ENCODE results near the gene HNF4A. TPM values are rescaled to one million over a fixed set of nuclear protein-coding genes. Genes with fewer than 3 reads are reported as not detected.

HNF4A gene
- not detected for total RNA-seq

DNA sequence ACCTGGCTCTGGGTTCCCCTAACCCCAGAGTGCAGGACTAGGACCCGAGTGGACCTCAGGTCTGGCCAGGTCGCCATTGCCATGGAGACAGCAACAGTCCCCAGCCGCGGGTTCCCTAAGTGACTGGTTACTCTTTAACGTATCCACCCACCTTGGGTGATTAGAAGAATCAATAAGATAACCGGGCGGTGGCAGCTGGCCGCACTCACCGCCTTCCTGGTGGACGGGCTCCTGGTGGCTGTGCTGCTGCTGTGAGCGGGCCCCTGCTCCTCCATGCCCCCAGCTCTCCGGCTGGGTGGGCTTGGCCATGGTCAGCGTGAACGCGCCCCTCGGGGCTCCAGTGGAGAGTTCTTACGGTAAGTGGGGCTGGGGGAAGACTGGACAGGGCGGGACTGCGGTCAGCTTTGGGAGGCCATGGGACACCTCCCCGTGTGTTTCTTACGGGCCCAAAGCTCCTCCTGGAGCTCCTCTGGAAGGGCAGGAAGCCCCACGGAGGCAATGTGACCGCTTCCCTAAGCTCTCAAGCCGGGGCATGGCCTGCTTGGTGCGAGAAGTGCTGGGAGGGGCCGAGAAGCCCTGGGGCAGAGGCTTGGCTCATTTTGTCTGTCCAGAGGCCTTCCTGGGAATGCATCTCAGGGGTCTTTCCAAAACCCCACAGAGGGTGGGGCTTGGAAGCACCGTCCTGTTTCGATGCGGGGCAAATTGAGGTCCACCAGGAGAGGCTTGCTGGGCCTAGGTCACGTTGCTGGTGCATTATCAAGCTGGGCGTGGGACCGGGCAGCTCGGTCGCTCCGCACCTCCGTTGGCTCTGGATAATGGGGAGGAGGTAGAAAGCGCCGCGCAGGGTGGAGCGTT lies at the start of gene HNF4A:
Gene HNF4A (plus strand): TSS at position 202 of the 855 bp plus-strand sequence. CDS start 106 bp downstream, at position 308.
- H3K27ac ChIP-seq (ENCODE audit: low read depth, low read length): no peak within 1 kb of the TSS

DNA sequence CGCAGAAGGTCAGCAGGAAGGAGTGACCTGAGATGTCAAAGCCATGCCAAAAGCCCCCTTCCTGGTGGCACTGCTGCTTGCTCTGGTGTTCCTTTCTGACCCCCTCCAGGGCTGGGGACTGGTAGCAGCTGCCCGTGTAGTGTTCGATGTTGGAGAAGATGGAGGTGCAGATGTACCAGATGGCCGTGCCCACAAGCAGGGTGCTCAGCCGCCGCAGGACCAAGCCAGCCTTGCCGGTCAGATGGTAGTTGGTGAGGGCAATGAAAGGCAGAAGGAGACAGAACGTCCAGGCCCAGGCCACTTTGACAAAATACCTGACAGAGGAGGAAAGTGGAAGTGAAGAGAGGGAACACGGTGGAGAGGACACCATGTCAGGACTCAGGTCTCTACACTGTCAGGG lies 48.6 kb upstream of the HNF4A start:
- H3K4me3 ChIP-seq (ENCODE audit: low read length in 3 of 3): no peak overlapping the region
- H3K4me1 ChIP-seq (ENCODE audit: control insufficient read depth in 3 of 3, insufficient read depth in 3 of 3, low read length in 3 of 3): peaks cover 16 to 19% (median 16%) of the 10 kb centered on the region in 3 donors
- H3K36me3 ChIP-seq (ENCODE audit: control insufficient read depth in 3 of 3, insufficient read depth in 3 of 3, low read length in 3 of 3): peaks cover 11 to 14% (median 12%) of the 10 kb centered on the region in 3 donors
- no peak overlapping the region for H3K9ac ChIP-seq (ENCODE audit: low read depth in 1 of 3, low read length in 3 of 3)
- H3K9me3 ChIP-seq (ENCODE audit: control insufficient read depth in 3 of 3, low read length in 3 of 3): no peaks in the 10 kb centered on the region
- no peaks in the 10 kb centered on the region for H3K27me3 ChIP-seq (ENCODE audit: control insufficient read depth in 3 of 3, insufficient read depth in 3 of 3, low read length in 3 of 3)
- H3K27ac ChIP-seq (ENCODE audit: low read depth, low read length): no peak overlapping the region

More for the DNA sequence above, at the start of gene HNF4A:
- no peaks in the 10 kb centered on the region for H3K4me1 ChIP-seq (ENCODE audit: control insufficient read depth in 3 of 3, insufficient read depth in 3 of 3, low read length in 3 of 3)
- peaks cover 5 to 7% (median 5%) of the 10 kb centered on the region in 3 donors for H3K27me3 ChIP-seq (ENCODE audit: control insufficient read depth in 3 of 3, insufficient read depth in 3 of 3, low read length in 3 of 3)
- H3K4me3 ChIP-seq (ENCODE audit: low read length in 3 of 3): no peak within 1 kb of the TSS
- H3K9me3 ChIP-seq (ENCODE audit: control insufficient read depth in 3 of 3, low read length in 3 of 3): no peaks in the 10 kb centered on the region
- H3K9ac ChIP-seq (ENCODE audit: low read depth in 1 of 3, low read length in 3 of 3): no peak within 1 kb of the TSS
- no peaks in the 10 kb centered on the region for H3K36me3 ChIP-seq (ENCODE audit: control insufficient read depth in 3 of 3, insufficient read depth in 3 of 3, low read length in 3 of 3)

DNA sequence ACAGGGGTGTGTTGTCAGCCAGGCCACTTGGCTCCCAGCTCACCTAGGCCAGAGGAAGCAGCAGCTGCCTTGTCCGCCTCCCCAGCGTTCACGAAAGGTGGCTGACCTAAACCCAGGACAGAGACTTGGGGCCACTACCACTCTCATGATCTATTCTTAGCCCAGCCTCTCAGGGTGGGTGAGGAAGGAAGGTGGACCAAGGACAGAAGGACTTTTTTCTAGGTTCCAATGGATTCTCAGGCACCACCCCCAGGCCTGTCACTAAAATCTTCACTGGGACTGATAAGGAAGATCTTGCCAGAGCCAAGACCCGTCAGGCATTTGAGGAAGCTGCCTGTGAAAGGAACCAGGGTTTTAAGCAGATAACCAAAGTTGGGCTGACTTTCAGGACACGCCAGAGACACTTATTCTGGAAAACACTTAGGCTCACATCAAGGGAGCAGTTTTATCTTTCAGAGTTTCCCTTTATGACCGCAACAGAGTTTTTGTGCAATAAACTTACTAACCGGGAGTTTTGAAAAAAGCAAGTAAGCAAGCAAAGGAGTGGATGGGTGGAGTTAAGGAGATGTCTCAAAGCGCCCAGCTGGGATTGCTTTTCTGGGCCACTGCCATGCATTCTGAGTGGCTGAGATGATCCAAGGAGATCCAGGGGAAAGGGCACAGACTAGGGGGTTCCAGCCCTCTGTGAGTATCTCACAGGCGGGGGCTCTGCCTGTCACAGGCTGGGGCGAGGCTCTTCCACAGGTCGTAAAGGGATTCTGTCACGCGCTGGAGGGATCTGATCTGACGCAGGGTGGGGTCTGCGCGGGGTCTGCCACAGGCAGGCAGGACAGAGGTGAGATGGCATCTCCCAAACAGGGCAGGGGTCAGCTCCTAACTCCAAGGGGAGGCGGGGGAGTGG lies 45.5 kb upstream of the HNF4A start:
- H3K27ac ChIP-seq (ENCODE audit: low read depth, low read length): peak overlapping the region; percentile 73
- H3K36me3 ChIP-seq (ENCODE audit: control insufficient read depth in 3 of 3, insufficient read depth in 3 of 3, low read length in 3 of 3): peaks cover 8 to 9% (median 8%) of the 10 kb centered on the region in 3 donors

DNA sequence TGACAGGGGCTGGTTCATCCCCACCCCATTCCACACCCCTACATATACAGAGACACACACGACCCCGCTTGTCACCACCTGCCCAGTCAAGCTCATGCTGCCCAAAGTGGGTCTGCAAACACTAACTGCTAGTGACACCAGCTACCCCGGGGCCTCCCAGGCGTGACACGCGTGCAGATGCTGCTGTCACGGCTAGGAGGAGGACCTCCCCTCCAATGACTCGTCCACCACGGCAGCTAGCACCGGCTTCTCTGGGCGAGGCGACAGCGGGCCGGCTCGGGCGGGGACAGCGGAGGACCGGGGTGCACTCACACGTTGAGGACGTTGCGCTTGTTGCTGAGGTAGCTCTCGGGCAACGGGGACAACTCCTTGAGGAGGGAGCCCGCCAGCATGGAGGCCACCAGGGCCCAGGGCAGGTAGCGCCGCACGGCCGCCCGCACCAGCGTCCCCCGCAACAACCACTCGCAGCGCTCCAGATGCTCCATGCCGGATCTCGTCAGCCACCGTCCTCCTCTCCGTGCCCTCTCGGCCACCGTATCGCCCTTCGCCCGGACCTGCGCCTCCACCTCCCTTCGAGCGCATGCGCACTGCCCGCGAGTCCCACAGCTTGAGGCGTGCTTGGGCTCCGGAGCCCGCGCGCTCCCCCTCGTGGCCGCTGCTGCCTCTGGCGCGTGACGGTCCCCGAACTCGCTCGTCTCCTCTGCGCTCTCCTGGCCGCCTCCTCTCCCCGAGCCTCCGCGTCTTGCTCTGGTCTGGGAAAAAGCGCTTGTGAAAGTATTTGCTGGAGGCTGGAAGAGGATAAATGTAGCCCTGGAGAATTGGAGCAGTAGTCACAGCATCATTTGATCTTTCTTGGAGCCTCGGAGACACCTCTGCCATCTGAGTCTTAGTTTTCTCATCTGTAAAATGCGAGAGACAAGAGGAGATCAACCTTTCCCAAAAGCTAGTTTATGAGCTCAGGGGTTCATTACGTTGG lies 44.5 kb upstream of the HNF4A start, which contains the start of gene FITM2:
Gene FITM2 (minus strand): TSS at position 539 of the 976 bp plus-strand sequence. CDS start 54 bp downstream, at position 485.
- no peaks in the 10 kb centered on the region for H3K9me3 ChIP-seq (ENCODE audit: control insufficient read depth in 3 of 3, low read length in 3 of 3)
- peak within 1 kb of the TSS; percentile 73 for H3K27ac ChIP-seq (ENCODE audit: low read depth, low read length)
- H3K4me3 ChIP-seq (ENCODE audit: low read length in 3 of 3): peak within 1 kb of the TSS; percentile 91 to 100 (median 97)
- peak within 1 kb of the TSS; percentile 82 to 96 (median 86) for H3K9ac ChIP-seq (ENCODE audit: low read depth in 1 of 3, low read length in 3 of 3)
- peaks cover 6 to 9% (median 8%) of the 10 kb centered on the region in 3 donors for H3K36me3 ChIP-seq (ENCODE audit: control insufficient read depth in 3 of 3, insufficient read depth in 3 of 3, low read length in 3 of 3)
- H3K27me3 ChIP-seq (ENCODE audit: control insufficient read depth in 3 of 3, insufficient read depth in 3 of 3, low read length in 3 of 3): no peaks in the 10 kb centered on the region
- H3K4me1 ChIP-seq (ENCODE audit: control insufficient read depth in 3 of 3, insufficient read depth in 3 of 3, low read length in 3 of 3): peaks cover 16 to 19% (median 16%) of the 10 kb centered on the region in 3 donors

More for the DNA sequence above, 45.5 kb upstream of the HNF4A start:
- Histone ChIP-seq H3K27me3 (ENCODE audit: control insufficient read depth in 3 of 3, insufficient read depth in 3 of 3, low read length in 3 of 3) (no peaks in the 10 kb centered on the region), H3K4me1 (ENCODE audit: control insufficient read depth in 3 of 3, insufficient read depth in 3 of 3, low read length in 3 of 3) (peaks cover 16 to 19% (median 16%) of the 10 kb centered on the region in 3 donors), H3K9ac (ENCODE audit: low read depth in 1 of 3, low read length in 3 of 3) (peak overlapping the region; percentile 82 to 96 (median 86)), H3K4me3 (ENCODE audit: low read length in 3 of 3) (peak overlapping the region; percentile 91 to 100 (median 97)), H3K9me3 (ENCODE audit: control insufficient read depth in 3 of 3, low read length in 3 of 3) (no peaks in the 10 kb centered on the region)

DNA sequence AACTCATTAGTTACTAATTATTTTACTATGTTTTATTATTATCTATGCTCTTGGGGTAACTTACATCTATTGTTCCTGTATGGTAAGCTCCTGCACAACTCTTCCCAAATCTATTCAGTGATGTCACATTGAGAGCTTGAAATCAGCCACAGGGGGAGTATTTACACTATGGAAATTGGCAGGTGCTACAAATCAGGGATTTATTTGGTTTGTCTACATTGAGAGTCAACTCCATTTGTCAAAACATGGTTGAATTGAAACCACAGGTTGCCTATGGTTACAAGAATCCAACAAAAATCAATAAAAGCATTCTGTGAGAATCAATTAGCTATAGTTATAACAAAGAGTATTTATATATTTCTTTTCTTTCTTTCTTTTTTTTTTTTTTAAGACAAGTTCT lies 40.6 kb upstream of the HNF4A start:
- no peak overlapping the region for H3K9ac ChIP-seq (ENCODE audit: low read depth in 1 of 3, low read length in 3 of 3)
- H3K4me3 ChIP-seq (ENCODE audit: low read length in 3 of 3): no peak overlapping the region
- no peak overlapping the region for H3K27ac ChIP-seq (ENCODE audit: low read depth, low read length)
- H3K36me3 ChIP-seq (ENCODE audit: control insufficient read depth in 3 of 3, insufficient read depth in 3 of 3, low read length in 3 of 3): peaks cover 0 to 3% (median 0%) of the 10 kb centered on the region in 3 donors
- no peaks in the 10 kb centered on the region for H3K9me3 ChIP-seq (ENCODE audit: control insufficient read depth in 3 of 3, low read length in 3 of 3)
- peaks cover 9 to 13% (median 10%) of the 10 kb centered on the region in 3 donors for H3K4me1 ChIP-seq (ENCODE audit: control insufficient read depth in 3 of 3, insufficient read depth in 3 of 3, low read length in 3 of 3)
- no peaks in the 10 kb centered on the region for H3K27me3 ChIP-seq (ENCODE audit: control insufficient read depth in 3 of 3, insufficient read depth in 3 of 3, low read length in 3 of 3)

DNA sequence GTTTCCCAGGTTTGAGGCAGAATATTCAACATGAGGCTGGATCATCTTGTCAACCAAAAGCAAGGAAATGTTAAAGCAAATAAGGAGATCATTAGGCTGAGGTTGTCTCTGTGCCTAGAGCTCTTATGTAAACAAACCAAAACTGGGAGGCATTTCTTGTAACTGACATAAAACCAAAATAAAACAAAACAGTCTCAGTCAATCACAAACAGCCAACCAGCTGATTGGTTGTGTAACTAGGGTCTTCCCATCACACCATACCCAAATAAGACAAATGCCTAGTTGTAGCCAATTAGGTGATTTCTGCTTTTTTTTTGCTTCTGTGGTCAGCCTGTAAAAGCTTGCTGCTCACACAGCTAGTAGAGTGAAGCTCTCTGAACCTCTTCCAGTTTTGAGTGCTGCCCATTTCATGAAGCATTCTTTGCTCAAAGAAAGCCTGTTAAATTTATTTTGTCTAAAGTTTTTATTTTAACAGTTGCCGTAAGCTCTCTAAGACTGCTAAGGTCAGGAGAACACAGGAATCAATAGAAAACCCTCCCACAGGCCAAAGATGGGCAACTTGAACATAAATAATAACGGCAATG lies 35.6 kb upstream of the HNF4A start:
- no peak overlapping the region for H3K27ac ChIP-seq (ENCODE audit: low read depth, low read length)
- no peaks in the 10 kb centered on the region for H3K4me1 ChIP-seq (ENCODE audit: control insufficient read depth in 3 of 3, insufficient read depth in 3 of 3, low read length in 3 of 3)
- H3K4me3 ChIP-seq (ENCODE audit: low read length in 3 of 3): no peak overlapping the region
- no peaks in the 10 kb centered on the region for H3K36me3 ChIP-seq (ENCODE audit: control insufficient read depth in 3 of 3, insufficient read depth in 3 of 3, low read length in 3 of 3)
- H3K9ac ChIP-seq (ENCODE audit: low read depth in 1 of 3, low read length in 3 of 3): no peak overlapping the region
- no peaks in the 10 kb centered on the region for H3K9me3 ChIP-seq (ENCODE audit: control insufficient read depth in 3 of 3, low read length in 3 of 3)
- peaks cover 0 to 5% (median 4%) of the 10 kb centered on the region in 3 donors for H3K27me3 ChIP-seq (ENCODE audit: control insufficient read depth in 3 of 3, insufficient read depth in 3 of 3, low read length in 3 of 3)

DNA sequence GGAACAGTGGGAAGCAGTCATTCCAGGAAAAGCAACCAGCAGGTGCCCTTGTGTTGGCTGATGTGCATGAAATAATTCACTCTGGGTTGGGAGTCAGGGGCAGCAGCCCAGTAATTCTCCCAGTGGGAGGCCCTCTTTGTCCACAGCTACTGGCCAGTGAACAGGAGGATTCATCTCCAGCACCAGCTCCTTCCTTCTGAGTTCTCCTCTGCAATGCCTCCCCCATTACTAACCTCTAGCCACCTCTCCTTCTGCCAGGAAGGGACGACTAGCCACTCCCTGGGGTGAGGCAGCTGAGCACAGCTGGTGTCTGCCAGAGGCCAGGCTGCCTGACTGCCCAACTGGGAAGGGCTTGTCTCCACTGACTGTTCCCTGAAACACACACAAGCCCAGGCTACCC lies 31.2 kb upstream of the HNF4A start:
- Histone ChIP-seq H3K27ac (ENCODE audit: low read depth, low read length) (no peak overlapping the region), H3K27me3 (ENCODE audit: control insufficient read depth in 3 of 3, insufficient read depth in 3 of 3, low read length in 3 of 3) (peaks cover 6 to 12% (median 8%) of the 10 kb centered on the region in 3 donors), H3K9ac (ENCODE audit: low read depth in 1 of 3, low read length in 3 of 3) (no peak overlapping the region), H3K4me3 (ENCODE audit: low read length in 3 of 3) (no peak overlapping the region), H3K9me3 (ENCODE audit: control insufficient read depth in 3 of 3, low read length in 3 of 3) (no peaks in the 10 kb centered on the region), H3K36me3 (ENCODE audit: control insufficient read depth in 3 of 3, insufficient read depth in 3 of 3, low read length in 3 of 3) (no peaks in the 10 kb centered on the region), H3K4me1 (ENCODE audit: control insufficient read depth in 3 of 3, insufficient read depth in 3 of 3, low read length in 3 of 3) (no peaks in the 10 kb centered on the region)

DNA sequence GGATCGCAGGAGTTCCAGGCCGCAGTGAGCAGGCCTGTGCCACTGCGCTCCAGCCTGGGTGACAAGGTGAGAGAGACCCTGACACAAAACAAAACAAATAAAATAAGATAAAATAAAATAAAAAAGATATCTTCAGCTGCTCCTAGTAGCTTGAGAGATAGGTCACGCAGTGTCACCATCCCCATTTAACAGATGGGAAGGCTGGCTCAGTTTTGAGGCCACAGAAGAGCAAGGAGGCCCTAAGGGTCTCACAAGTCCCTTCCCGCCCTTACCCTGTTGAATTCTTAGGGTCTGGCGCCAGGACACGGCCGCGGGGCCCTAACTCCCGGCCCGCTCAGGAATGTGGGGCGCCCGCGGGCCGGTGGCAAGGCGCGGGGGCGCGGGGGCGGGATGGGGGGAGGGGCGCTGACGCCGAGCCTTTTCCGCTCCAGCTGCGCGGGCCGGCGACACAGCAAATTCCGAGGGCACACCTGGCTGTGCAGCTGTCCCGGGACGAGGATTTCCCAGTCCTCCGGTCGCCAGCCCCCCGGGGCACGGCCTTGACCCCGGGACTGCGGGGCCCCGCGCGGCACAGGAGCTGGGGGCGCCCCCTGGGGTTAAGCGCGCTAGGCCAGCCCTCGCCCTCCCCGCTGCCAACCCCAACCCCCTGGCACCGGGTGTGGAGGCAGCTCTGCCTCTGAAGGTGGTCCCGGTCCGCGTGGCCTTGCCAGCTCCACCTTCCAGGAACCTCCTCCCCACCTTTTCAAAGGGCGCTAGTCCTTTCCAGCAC lies 28.9 kb upstream of the HNF4A start:
- Histone ChIP-seq H3K4me1 (ENCODE audit: control insufficient read depth in 3 of 3, insufficient read depth in 3 of 3, low read length in 3 of 3) (no peaks in the 10 kb centered on the region), H3K36me3 (ENCODE audit: control insufficient read depth in 3 of 3, insufficient read depth in 3 of 3, low read length in 3 of 3) (no peaks in the 10 kb centered on the region), H3K4me3 (ENCODE audit: low read length in 3 of 3) (no peak overlapping the region), H3K9me3 (ENCODE audit: control insufficient read depth in 3 of 3, low read length in 3 of 3) (no peaks in the 10 kb centered on the region), H3K27me3 (ENCODE audit: control insufficient read depth in 3 of 3, insufficient read depth in 3 of 3, low read length in 3 of 3) (peaks cover 8 to 13% (median 12%) of the 10 kb centered on the region in 3 donors), H3K9ac (ENCODE audit: low read depth in 1 of 3, low read length in 3 of 3) (no peak overlapping the region), H3K27ac (ENCODE audit: low read depth, low read length) (no peak overlapping the region)

Data from skeletal muscle tissue (tissue), 4 donors.